ENCODE results near the gene MST1R.

MST1R gene

DNA sequence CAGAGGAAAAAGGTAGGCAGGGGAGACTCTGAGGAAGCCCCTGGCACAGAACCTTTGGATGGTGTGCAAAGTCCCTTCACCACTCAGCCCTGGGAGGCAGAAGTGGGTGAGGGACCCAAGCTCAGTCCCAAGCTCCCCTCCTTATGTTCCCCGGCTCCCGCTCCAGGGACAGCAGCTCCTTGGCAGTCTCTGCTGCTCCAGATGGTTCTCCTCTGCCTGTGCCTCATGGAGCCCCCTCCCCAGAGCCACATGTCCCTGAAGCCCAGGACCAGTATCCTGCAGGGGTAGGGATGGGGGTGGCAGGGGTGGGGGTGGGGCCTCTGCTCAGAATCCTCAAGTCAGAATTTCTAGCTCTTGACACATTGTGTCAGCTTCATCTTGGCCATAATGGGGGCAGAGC, 26.0 kb downstream of the MST1R start:
- DNase-seq (ENCODE audit: low read depth): no peak

DNA sequence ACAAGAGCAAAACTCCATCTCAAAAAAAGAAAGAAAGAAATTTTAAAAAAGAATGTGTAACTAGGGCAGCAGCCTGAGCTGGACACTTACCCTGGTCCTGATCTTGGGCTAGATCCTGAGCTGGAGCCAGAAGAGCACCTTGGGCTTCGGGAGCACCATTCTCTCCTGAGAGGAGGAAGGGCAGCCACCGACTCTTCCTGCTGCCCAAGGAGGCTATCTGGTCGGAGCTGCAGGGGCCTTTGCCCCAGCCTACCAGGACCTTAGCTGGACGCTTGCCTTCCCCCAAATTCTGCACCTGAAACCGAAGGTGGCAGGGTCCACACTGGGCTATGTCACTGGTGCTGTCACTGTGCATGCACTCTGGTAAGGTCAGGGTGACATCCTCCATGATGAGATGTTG, 27.1 kb downstream of the MST1R start:
- DNase-seq (ENCODE audit: low read depth): no peak

DNA sequence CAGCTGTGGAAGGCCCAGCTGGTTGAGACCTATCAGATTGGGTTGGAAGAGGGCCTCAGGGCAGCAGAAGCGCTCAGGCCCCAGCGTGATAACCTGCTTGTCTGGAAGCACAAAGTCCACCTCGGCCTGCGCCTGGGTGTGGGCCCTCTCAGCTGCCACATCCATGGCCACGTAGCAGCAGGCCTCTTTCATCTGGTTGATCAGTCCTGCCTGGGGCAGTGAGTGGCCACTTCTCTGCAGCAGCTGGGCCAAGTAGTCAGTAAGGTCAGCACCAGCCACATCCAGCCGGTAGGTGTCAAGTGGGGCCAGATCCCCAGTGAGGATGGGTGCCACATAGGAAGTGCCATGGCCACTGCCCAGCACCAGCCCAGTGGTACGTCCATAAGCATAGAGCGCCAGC, 30.1 kb downstream of the MST1R start:
- no peak for DNase-seq (ENCODE audit: low read depth)

DNA sequence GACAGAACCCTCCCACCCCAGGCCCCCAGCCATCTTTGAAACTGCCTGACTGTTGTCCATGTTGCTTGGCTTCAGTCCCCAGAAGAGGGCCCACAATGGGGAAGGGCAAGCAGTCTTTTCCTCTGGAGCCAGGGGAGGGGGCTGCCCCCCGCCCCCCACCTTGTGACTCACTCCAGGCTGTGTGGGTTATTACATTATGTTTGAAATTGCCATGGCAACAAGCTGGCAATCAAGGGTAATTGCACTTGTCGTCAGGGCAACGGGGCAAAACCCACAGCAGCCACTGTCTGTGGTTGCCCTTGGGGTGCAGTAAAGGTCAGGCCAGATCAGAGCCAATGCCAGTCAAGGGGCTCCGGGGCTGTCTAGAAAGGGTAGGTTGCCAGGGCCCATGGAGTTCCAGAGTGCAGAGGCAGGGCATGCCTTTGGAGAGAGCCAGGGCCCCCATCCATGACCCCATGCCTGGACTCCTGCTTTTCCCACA, 30.8 kb downstream of the MST1R start:
- DNase-seq (ENCODE audit: low read depth): no peak

DNA sequence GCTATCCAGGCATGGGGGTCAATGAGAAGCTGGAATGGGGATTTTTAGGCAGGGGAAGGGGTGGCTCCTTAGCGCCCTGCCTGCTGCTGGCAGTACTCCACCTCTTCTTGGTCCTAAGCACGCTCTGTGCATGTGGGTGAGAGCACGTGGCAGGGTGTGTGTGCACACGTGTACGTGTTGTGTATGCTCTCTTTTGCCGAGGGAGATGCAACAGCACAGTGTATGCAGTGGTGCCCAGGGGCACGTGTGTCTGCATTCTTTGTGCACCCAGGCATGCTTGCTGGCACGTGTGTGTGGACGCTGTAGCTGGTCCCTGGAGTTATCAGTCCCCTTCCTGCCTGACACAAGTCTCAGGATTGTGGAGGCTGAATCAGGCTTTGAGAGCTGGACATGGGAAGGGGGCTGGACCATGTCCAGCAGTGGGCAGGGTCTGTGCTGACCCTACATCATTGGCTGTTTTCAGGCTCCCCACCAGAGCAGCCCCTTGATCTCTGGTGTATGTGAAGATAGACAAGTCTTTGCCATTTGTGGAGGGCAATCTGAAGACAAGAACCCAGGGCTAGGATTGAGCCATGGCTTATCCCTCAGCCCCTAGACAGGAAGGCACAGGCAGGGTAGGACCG, 32.0 kb downstream of the MST1R start:
- no peak for DNase-seq (ENCODE audit: low read depth)

DNA sequence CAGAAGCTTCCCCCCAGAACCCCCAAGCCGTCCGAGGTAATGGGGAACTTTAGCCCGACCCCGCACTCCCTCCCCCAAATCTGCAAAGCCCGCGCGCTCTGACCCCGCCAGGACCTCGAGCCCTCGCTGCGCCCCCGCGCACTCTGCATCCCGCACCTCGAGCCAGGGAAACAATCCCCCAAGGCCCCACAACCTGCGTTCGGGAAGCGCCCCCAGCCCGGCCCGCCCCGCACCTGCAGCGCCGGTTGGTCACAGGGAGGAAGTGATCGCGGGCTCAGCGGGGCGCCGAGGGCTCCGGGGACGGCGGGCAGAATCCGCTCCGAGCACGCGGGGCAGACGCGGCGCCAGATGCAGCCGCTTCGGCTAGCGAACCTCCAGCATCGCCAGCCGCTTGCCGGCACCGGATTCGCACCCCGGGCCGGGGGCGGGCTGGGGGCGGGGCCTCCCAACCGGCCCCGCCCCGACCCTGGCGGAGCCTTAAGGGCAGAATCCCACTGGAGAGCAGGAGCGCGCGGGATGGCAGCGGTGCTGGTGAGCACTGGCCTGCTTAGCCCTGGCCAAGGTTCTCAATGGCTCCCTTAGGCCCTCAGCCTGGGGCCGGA, 34.0 kb downstream of the MST1R start, which contains the start of gene CAMKV:
TSS of gene CAMKV (minus strand) at position 382 of the 602 bp plus-strand sequence. CDS start 7,518 bp downstream, outside the sequence.
- no peak for DNase-seq (ENCODE audit: low read depth)

DNA sequence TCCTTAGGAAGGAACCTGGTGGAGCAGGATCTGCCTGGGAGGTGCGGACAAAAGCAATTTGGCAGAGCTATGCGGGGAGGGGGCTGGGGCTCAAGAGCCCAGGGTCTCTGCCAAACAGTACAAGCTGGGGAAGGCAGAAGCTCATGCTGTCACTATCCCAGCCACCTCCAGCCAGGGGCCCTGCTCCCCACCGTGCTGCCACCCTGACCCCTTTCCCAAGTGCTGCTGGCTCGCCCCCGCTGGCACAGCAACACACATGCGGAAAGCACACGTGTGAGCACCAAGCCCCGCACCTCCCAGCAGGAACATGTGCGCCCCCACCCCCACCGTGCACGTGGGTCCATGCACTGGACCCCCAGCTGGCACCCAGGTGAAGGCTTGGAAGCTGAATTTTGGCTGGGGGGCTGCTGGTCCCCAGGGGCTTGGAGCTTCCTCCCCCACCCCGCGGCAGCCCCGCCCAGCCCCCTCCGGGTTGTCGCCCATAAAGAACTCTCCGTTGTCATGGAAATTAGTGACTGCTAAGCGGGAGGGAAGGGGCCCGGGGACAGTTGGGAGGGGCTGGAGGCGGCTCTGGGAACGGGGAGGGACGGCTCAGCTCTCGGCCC, 34.7 kb downstream of the MST1R start:
- no peak for DNase-seq (ENCODE audit: low read depth)

DNA sequence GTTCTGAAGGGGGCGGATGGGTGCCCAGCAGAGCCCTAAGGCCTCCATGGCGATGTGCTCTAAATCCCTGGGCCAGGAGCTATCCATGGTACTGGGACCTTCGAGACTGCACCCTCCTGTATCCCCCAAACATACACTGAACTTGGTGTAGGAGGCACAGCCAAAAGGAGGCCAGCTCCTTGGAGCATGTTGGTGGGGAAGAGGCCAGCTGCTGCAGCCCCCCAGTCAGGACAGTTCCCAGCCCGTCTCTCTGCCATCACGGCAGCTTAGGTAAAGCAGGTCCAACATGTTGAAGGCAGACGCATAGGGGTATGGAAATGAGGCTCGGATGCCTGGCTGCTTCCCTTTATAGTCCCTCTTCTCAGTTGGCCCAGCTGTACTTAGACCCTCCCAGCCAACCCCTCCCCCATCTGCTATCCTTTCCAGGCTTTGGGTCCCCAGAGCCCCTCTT, 35.8 kb downstream of the MST1R start:
- no peak for DNase-seq (ENCODE audit: low read depth)

DNA sequence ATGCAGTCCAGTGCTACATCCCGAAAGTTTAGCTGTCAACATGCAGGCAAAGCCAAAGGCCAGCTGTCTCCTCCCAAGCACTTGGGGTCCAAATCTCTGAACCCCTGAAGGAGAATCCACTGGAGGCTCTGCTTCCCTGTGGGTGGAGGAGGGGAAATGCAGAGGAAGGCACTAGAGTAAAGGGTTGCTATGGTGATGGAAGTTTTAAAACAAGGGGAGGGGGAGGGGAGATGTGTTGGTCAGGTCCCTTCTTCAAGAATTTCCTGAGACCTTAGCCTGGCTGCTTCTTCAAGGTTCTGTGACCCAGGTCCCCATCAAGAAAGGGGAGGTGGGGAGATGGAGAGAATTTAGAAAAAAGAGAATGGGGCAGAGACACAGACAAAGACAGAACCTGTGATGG, 36.3 kb downstream of the MST1R start:
- no peak for DNase-seq (ENCODE audit: low read depth)

DNA sequence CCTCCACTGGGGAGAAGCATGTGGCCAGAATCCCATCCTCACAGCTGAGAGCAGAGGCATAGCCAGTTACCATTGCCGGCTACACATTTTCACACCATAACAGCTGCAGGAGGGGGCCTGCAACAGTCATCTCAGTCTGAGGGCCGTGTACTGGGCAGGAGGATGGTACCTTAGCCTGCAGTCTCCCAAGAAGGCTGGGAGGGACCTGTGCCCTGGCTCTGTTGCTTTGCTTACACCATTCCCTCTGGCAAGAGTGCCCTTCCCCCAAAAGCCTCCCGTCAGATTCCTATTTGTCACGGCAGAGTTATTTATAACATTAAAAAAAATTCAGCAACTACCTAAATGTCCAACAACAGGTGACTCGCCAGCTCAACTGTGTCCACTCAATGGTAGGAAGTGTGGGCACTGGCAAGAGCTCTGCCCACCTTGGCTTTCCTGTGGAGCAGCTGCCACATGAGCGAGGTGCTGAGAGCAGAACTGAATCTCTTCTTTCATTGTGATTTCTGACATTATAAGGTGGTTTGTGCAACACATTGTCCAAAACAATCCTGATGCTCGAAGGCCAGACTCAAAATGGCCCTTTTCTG, 38.4 kb downstream of the MST1R start:
- DNase-seq (ENCODE audit: low read depth): no peak

DNA sequence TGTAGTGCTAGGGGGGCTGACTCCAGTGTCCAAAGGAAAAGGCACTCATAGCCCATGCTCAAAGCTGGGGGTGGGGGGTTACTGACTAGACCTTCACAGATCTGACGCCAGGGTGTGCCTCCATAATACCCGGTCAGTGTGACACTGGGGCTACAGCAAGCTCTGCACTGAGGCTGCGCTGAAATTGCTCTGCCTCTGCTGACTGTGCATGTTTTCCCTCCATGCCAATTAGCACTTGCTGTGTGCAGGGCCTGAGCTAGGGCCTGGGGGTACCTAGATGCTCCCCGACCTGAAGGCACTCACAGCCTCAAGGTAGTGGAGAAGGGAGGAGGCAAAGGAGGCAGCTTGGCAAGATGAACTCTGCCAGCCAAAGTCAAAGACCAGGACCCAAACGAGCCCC, 39.2 kb downstream of the MST1R start:
- no peak for DNase-seq (ENCODE audit: low read depth)

DNA sequence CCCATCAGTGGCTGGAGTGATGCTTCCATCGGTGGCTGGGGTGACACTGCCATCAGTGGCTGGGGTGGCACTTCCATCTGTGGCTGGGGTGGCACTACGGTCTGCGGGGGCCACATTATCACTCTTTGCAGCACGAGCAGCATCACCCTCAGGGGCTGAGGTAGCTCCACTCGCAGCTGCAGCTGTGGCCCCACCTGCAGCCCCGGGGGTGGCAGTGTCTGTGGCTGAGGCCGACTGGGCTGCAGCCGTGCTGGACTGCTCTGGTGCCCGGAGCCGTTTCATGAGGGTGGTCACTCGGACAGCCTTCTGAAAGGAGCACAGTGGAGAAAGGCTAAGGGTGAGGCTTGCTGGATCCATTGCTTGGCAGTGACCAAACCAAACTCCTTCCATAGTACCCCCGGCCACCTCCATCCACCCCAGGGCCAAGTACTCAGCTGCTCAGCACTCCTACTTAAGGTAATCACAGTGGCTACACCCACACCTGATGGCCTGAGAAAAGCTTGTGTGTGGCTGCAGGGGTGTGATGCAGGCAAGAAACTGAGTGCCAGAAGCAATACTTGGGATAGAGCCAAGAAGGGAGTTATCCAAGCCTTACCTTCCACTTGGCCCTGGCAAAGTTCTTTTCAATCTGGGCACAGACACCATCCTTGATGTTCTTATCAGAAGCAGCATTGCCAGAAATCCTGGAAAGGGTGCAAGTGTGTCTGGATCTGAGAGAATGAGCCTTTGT, 43.9 kb downstream of the MST1R start:
- DNase-seq (ENCODE audit: low read depth): no peak

DNA sequence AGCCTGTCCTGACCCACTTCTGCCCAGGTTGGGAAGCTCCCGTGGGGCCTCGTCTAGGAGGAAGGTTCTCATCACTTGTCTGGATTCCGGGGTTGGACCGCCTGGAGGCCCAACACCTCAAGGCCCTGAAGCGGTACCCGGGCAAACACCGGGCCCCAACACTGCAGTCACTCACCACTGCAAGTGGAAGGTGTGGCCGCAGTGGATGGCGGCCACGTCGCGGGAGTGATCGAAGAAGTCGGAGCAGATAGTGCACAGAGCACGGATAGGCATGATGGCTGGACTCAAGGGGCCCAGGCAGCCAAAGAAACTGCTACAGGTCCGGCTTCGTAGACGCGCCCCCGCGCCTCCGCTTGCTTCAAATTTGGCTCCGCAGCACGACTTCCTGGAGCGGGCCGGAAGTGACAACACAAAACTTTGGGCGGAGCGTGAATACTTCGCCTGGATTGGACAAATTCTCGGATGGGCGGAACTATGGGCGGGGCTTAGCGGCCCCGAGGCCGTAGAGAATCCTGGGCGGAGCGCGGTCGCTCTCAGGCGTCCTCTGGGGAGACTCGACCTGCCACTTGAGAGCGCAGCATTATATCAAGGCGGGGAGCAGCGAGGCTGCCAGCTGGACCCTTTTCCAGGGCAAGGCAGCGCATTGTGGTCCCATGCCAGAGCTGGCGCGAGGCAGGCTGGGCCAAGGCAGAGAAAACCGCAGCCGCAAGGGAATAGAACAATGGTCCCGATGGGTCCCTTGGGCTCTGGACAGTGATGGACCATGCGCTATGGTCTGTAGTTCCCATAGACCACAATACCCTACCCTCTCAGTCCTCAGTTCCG, 47.3 kb downstream of the MST1R start, which contains the start of gene TRAIP:
TSS of gene TRAIP (minus strand) at position 384 of the 825 bp plus-strand sequence. CDS start at position 273, 111 bp downstream.
- peak; percentile 81 for DNase-seq (ENCODE audit: low read depth)

DNA sequence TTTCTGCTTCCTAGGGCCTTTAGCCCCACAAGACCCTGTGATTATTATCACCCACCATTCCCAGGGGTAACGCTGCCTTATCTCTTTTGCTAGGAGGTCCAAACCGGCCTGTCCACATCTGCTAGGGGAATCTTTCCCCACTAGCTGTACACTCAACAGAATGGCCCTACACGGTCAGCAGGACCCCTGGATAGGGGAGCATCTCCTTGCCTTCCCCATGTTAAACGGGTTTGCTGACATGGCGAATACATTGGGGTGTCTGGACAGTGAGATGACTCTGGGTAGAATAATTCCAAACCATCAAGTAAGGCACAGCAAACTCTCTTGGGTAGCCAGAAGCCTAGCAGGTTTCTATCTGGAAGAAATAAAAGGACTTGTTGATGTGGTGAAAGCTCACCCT, 48.0 kb downstream of the MST1R start:
- no peak for DNase-seq (ENCODE audit: low read depth)

DNA sequence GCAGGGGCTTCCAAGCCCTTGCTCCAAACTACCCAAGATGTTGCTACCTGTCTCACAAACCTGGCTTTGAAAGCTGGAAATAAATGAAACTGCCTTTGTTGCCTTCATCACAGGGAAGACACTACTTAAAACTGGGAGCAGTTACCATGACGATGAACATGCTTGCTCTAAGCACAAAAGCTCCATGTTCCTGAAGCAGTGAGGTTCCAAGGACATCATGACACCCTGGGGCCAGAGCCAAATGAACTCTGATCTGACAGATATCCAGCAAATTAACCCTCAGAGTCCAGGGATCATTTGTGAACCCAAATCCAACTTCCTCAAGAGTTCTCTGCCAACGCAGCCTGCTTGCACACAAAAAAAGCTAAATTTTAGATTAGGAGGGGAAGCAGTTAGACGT, 58.0 kb downstream of the MST1R start:
- DNase-seq (ENCODE audit: low read depth): no peak

DNA sequence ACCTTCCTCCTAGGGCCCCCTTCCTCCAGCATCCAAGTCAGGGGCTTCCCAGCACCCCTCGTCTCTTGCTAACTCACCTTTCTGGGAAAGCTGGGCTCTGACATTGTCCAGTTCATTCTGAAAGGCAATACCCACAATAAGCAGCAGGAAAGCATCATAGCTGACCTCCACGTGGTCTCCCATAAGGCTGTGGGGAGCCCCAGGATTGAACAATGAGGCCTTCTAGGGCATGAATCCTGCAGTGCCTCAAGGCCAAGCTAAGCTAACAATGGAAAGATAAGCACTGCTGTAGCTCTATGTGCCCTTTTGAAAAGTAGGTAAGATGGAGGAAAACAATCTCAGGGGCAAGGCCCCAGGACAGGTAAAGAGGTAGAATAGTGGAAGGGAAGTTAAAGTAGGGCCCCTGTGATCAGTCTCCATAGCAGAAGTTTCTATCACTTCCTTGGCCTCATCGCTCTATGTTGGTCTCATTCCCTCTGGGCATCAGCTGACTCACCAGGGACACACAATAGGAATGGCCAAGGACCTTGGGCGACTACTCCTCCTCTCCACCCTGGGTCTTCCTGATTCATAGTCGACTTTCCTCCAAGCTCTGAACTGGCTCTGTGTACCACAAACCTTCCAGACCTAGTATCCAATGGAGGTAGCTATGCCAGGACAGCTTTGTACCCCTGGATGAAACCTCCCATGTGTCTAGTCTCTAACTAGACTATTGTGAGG, 59.0 kb downstream of the MST1R start:
- DNase-seq (ENCODE audit: low read depth): no peak

DNA sequence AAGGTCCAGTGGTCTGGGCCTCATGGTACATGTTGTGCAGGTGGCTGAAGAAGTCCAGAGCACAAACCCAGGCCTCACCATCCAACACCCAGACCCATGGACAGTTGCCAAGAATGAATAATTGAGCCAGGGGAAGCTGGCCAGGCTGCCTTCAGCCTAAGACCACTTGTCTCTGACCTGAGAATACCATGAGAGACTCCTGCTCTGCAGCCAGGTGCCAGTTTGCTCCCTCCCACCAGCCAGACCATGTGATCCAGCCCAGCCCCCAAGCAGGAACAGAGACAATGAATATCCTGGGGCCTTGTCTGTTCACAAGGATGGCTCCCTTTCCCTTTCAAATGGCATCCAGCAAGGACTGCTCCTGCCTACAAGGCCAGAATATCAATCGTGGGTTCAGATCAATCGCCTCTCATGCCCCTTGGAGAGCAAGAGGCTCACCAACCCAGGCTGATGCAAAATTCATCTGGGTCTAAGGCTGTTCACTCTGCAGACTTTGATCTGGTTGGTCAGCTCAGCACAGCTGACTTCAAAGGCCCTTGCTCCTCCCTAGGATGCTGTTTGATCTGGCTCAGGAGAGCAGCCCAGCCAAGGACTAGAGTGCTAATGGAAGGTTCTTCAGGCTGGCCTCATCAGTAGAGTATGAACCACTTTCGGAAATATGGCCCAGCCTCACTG, 60.7 kb downstream of the MST1R start:
- DNase-seq (ENCODE audit: low read depth): no peak

DNA sequence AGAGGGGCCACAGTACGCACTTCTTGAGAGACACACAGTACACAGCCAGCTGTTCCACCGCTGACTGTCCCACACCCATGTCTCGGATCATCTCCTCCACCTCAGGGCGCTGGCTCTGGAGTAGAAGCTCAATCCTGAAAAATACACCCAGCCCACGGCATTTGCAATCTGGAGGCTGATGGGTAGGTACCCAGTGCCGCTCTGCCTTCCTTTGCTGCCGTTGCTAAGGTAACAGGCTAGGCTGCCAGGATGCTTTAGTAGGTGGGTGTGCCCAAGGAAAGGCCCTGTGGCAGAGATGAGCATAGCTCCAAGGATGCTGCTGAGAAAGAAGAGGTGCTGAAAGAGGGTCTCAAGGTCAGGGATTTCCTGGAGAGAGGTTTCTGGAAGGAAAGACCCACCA, 61.9 kb downstream of the MST1R start:
- DNase-seq (ENCODE audit: low read depth): no peak

DNA sequence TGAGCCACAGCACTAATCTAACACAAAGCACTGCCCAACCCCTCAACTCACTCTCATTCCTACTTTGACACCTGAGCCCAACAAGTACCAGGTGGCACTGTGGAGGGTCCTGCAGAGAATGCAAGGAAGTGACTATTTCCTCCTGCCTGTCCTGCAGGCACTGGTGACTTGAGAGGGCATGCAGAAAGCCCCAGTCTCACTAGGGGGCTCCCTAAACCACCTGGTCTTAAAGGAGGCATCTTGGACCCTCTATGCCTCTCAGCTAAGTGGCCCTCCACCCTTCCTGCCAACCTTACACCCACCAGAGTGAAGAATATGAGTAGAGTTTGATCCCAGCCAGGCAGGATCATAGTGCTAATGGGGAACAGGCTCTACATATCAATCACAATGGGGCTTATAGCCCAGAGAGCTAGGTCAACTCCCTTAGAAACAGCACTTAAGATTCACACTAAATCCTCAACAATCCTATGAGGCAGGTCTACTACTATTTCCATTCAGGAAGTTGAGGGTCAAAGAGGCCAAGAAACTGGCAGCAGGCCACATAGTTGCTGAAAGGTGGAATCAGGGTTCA, 62.5 kb downstream of the MST1R start:
- no peak for DNase-seq (ENCODE audit: low read depth)

DNA sequence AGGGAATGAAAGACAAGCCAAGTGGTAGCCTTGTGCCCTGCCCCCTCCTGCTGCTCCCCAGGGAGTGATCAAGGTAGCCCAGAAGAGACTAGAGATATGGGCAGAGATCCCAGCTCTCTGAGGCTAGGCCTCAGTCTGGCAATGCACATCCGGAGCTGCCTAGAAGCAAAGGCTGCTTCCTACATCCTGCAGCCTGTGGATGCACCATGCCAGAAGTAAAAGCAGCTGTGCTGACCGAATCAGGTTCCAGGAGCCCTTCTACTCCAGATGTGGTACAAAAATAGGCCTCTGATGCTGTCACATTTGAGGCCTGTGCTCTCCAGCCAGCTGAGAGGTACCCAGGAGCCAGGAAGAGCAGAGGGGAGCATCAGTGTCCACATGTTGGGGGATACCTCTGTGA, 63.3 kb downstream of the MST1R start:
- peak; percentile 22 for DNase-seq (ENCODE audit: low read depth)

All from fibroblast of the conjunctiva (primary cell).